COLO668 (cell line): ENCODE data around the gene PPME1.

Experiments
- DNase-seq: peaks from one replicate; lab custom pipeline; 2025; ENCODE audit not compliant: unreplicated experiment; lab: John Stamatoyannopoulos, UW

PPME1 gene

GRCh38 chr11:74278721-74279161 is 107.7 kb downstream of the PPME1 start:
- no peak for DNase-seq

GRCh38 chr11:74279256-74279655 is 108.2 kb downstream of the PPME1 start:
- DNase-seq, result no peak

GRCh38 chr11:74280494-74280893 is 109.4 kb downstream of the PPME1 start:
- DNase-seq, result peak; percentile 45

- no peak for DNase-seq
Observed at GRCh38 chr11:74282421-74282820, 111.3 kb downstream of the PPME1 start.

GRCh38 chr11:74282914-74283371 is 111.9 kb downstream of the PPME1 start:
- no peak for DNase-seq

GRCh38 chr11:74283580-74284180 is 112.6 kb downstream of the PPME1 start:
- DNase-seq, result peak; percentile 10

GRCh38 chr11:74284466-74284865 is 113.4 kb downstream of the PPME1 start:
- no peak for DNase-seq

GRCh38 chr11:74288161-74288560 is 117.1 kb downstream of the PPME1 start:
- no peak for DNase-seq

- DNase-seq, result no peak
Observed at GRCh38 chr11:74288911-74289310, 117.8 kb downstream of the PPME1 start.

GRCh38 chr11:74297484-74297883 is 126.4 kb downstream of the PPME1 start:
- no peak for DNase-seq

GRCh38 chr11:74299015-74299414 is 127.9 kb downstream of the PPME1 start:
- no peak for DNase-seq
